ENCODE results near the gene CYTL1. TPM values are rescaled to one million over a fixed set of nuclear protein-coding genes. Genes with fewer than 3 reads are reported as not detected.
A peak's percentile ranks its signal among the peaks of the same experiment; 100 is the strongest.

CYTL1 gene
- total RNA-seq, 4 donors from 2014 or later = 0.51 to 15.9 (median 9.8) TPM

- Histone ChIP-seq H3K36me3 (no peaks in the 10 kb centered on the region), H3K4me1 (no peaks in the 10 kb centered on the region), H3K27ac (no peak overlapping the region), H3K27me3 (no peaks in the 10 kb centered on the region), H3K4me3 (no peak overlapping the region), H3K9me3 (no peaks in the 10 kb centered on the region)
- intact Hi-C loops (cut with DNase I; ENCODE audit: low total_unique reads) = no loop called here
- TF ChIP-seq CTCF (IDR thresholded peaks at IDR 0.05) (no peak), POLR2A (IDR thresholded peaks at IDR 0.05) (no peak)
- DNase-seq = no peak
These were observed 44.5 kb downstream of the CYTL1 start for GRCh38 chr4:4974727-4975126.

- TF ChIP-seq CTCF (IDR thresholded peaks at IDR 0.05) (no peak), POLR2A (IDR thresholded peaks at IDR 0.05) (no peak)
- no peaks in the 10 kb centered on the region for H3K9me3 ChIP-seq
- H3K4me1 ChIP-seq = no peaks in the 10 kb centered on the region
- H3K27ac ChIP-seq = no peak overlapping the region
- DNase-seq = no peak
- no peaks in the 10 kb centered on the region for H3K36me3 ChIP-seq
- H3K4me3 ChIP-seq = no peak overlapping the region
- intact Hi-C loops (cut with DNase I; ENCODE audit: low total_unique reads) = no loop called here
- no peaks in the 10 kb centered on the region for H3K27me3 ChIP-seq
These were observed 47.5 kb downstream of the CYTL1 start for GRCh38 chr4:4971796-4972195.

- TF ChIP-seq POLR2A (IDR thresholded peaks at IDR 0.05) (no peak), CTCF (IDR thresholded peaks at IDR 0.05) (no peak)
- Histone ChIP-seq H3K27ac (no peak overlapping the region), H3K9me3 (no peaks in the 10 kb centered on the region), H3K27me3 (no peaks in the 10 kb centered on the region), H3K4me1 (no peaks in the 10 kb centered on the region), H3K36me3 (no peaks in the 10 kb centered on the region), H3K4me3 (no peak overlapping the region)
- peak; percentile 63 to 67 for DNase-seq
- intact Hi-C loops (cut with DNase I; ENCODE audit: low total_unique reads) = no loop called here
These were observed 50.0 kb downstream of the CYTL1 start for GRCh38 chr4:4969298-4969697.

GRCh38 chr4:4968161-4968725 lies 51.0 kb downstream of the CYTL1 start:
- peaks cover 0 to 7% of the 10 kb centered on the region in 2 donors for H3K9me3 ChIP-seq
- intact Hi-C loops (cut with DNase I; ENCODE audit: low total_unique reads) = no loop called here
- DNase-seq = no peak
- H3K27me3 ChIP-seq = no peaks in the 10 kb centered on the region
- H3K4me3 ChIP-seq = no peak overlapping the region
- no peaks in the 10 kb centered on the region for H3K4me1 ChIP-seq
- no peaks in the 10 kb centered on the region for H3K36me3 ChIP-seq
- no peak overlapping the region for H3K27ac ChIP-seq
- no peak for TF ChIP-seq POLR2A (IDR thresholded peaks at IDR 0.05)
- TF ChIP-seq CTCF (IDR thresholded peaks at IDR 0.05) = no peak

Other genes starting within 250 kb of the CYTL1 start
- gene MSX1, start 159.8 kb downstream of the CYTL1 start, total RNA-seq = 10 to 100 TPM; 19.7 to 33.0 (median 23.8) TPM
- gene STK32B, start 32.0 kb upstream of the CYTL1 start, total RNA-seq = 10 to 100 TPM in 1 of 4 donors, 1 to 10 TPM in 3; 3.0 to 33.8 (median 4.3) TPM

Data from uterus (tissue), 4 donors.